PC-9 (cell line): ENCODE data around the gene CCR5.

Experiments used
- EZH2 ChIP-seq: fragments of 200-600 bp; sonication (generic); IDR thresholded peaks from 2 replicates; pipeline ENCODE4 v1.8.0; 2017; ENCODE audit warnings: antibody characterized with exemption, low read depth
- TF ChIP-seq, protein P1 (sequence below): fragments of 200-600 bp; sonication (generic); conservative IDR thresholded peaks from 2 replicates; pipeline ENCODE4 v1.6.1; 2017; ENCODE audit warnings: mixed run types, antibody characterized with exemption, mild to moderate bottlenecking, moderate library complexity

DNA sequence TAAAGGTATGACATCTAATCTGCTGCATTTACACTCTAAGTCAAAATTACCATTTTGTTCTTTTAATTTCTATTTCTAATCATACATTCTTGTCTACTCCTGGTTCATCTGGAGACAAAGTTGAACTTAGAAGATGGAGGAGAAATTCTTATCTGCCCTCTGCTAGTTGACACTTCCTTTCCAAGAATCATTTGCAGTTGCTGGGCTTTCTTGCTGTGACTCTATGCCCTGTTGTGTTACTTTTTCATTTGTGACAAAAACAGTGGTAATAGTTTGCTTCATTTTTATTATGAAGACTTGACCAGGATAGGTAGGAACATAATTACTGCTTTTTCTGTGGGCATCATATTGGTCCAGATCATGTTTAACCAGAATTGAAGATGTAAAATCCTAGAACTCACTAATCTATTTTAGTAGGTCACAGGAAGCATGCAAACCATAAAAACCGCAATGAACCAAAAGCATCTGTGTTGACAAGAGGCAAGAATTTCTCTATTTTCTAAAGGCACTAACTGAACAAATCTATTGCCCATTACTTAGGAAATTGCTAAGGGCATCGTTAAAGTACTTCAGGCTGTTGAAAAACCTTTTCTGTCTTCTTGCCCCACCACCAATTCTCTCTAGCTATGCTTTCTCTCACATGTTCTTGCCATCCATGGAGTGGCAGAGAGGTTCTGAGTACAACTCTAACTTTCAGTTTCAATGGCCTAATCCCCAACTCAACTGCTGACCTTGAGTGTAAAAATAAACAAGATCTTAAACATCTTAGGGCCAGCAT lies 21.1 kb upstream of the CCR5 start:
- TF ChIP-seq, protein P1, sequence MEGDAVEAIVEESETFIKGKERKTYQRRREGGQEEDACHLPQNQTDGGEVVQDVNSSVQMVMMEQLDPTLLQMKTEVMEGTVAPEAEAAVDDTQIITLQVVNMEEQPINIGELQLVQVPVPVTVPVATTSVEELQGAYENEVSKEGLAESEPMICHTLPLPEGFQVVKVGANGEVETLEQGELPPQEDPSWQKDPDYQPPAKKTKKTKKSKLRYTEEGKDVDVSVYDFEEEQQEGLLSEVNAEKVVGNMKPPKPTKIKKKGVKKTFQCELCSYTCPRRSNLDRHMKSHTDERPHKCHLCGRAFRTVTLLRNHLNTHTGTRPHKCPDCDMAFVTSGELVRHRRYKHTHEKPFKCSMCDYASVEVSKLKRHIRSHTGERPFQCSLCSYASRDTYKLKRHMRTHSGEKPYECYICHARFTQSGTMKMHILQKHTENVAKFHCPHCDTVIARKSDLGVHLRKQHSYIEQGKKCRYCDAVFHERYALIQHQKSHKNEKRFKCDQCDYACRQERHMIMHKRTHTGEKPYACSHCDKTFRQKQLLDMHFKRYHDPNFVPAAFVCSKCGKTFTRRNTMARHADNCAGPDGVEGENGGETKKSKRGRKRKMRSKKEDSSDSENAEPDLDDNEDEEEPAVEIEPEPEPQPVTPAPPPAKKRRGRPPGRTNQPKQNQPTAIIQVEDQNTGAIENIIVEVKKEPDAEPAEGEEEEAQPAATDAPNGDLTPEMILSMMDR, result no peak
- no peak for TF ChIP-seq EZH2
